Ascending aorta (tissue), 2 donors: ENCODE results near the gene ANKRD10. TPM values are rescaled to one million over a fixed set of nuclear protein-coding genes. Genes with fewer than 3 reads are reported as not detected.

ENCODE experiments used
- DNase-seq, 2 donors: peaks; one replicate each; pipeline ENCODE4 v3.0.0-alpha.2; 2019; ENCODE audit warnings: low spot score in 2 of 2
- H3K27ac ChIP-seq, 2 donors: fragments of 200-600 bp; sonication (generic); one replicate each; pipeline ENCODE4 v1.5.1; 2016 to 2017; ENCODE audit warnings: mild to moderate bottlenecking in 1 of 2
- H3K27me3 ChIP-seq: fragments of 200-600 bp; sonication (generic); one replicate; pipeline ENCODE4 v1.5.1; 2017
- H3K36me3 ChIP-seq, 2 donors: fragments of 200-600 bp; sonication (generic); one replicate each; pipeline ENCODE4 v1.5.1; 2016
- H3K4me1 ChIP-seq, 2 donors: fragments of 200-600 bp; sonication (generic); one replicate each; pipeline ENCODE4 v1.5.1; 2016 to 2017; ENCODE audit warnings: mild to moderate bottlenecking in 1 of 2
- H3K4me3 ChIP-seq, 2 donors: fragments of 200-600 bp; sonication (generic); one replicate each; pipeline ENCODE4 v1.5.1; 2016 to 2017; ENCODE audit warnings: mild to moderate bottlenecking in 1 of 2
- H3K9me3 ChIP-seq, 2 donors: fragments of 200-600 bp; sonication (generic); one replicate each; pipeline ENCODE4 v1.5.1; 2016
- CTCF ChIP-seq, 3 experiments: fragments of 200-600 bp in 2 of 3; fragments of 450-650 bp in 1 of 3; sonication (generic) in 2 of 3; IDR thresholded peaks; one replicate each; pipeline ENCODE4 v1.5.1; 2016 to 2019; ENCODE audit warnings: antibody characterized with exemption in 3 of 3, mild to moderate bottlenecking in 1 of 3, moderate library complexity in 1 of 3
- intact Hi-C: fragments of 100-400 bp; cut with DNase I; formaldehyde crosslinking; loops from one replicate; pipeline ENCODE4 v1.15.1; 2023
- total RNA-seq: library from RNA; depleted of rRNA; stranded (reverse); fragments of >200 nt; gene quantifications from one replicate; pipeline ENCODE4 v1.1.0, GENCODE V29; 2016

Gene ANKRD10
- total RNA-seq, 1 donor from 2014 or later: 100 TPM

GRCh38 chr13:110850840-110851239 is 64.0 kb downstream of the ANKRD10 start:
- Histone ChIP-seq H3K36me3 (no peaks in the 10 kb centered on the region), H3K27me3 (no peaks in the 10 kb centered on the region), H3K9me3 (no peaks in the 10 kb centered on the region), H3K4me1 (no peaks in the 10 kb centered on the region), H3K4me3 (no peak overlapping the region), H3K27ac (no peak overlapping the region)
- intact Hi-C loops: no loop called here
- no peak for DNase-seq
- TF ChIP-seq CTCF (IDR thresholded peaks at IDR 0.05): no peak

DNA sequence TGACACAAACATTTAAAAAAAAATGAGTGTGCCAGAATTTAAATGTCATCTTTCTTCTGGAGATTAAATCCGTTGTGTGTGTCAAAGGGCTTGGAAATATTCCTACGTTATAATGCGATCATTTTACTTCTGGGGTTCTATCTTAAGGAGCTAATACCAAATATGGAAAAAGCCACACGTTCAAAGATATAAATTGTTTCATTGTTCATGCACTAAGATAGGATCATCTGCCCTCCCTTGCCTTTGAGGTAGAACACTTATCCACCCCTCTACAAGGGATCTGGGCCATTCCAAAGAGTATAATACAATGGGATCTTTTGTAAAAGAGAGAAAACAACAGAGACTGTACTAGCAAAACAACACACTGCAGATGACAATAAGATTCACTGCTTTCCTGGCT is 64.9 kb downstream of the ANKRD10 start:
- intact Hi-C loops: no loop called here
- DNase-seq: no peak
- Histone ChIP-seq H3K9me3 (no peaks in the 10 kb centered on the region), H3K4me1 (no peaks in the 10 kb centered on the region), H3K27me3 (no peaks in the 10 kb centered on the region), H3K27ac (no peak overlapping the region), H3K36me3 (no peaks in the 10 kb centered on the region), H3K4me3 (no peak overlapping the region)
- TF ChIP-seq CTCF (IDR thresholded peaks at IDR 0.05): no peak

DNA sequence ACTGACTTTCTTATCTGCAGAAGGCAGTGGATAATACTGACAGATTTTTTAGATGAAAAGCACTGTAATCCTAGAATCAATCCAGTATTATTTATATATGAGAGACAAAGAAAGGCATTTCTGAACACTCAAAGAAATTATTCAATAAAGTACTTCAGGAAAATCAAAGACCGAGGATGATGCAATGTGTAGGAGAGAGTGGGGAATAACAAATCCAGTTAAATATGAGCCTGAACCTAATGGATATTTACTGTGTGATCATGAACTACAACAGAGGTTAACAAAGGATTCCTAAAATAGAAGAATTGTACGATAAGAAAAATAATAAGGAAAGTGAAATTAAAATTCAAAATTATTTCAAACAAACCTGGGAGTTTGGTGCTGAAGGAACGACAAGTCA is 69.3 kb downstream of the ANKRD10 start:
- Histone ChIP-seq H3K4me1 (no peaks in the 10 kb centered on the region), H3K36me3 (no peaks in the 10 kb centered on the region), H3K27me3 (no peaks in the 10 kb centered on the region), H3K4me3 (no peak overlapping the region), H3K9me3 (no peaks in the 10 kb centered on the region), H3K27ac (no peak overlapping the region)
- no peak for DNase-seq
- intact Hi-C loops: no loop called here
- no peak for TF ChIP-seq CTCF (IDR thresholded peaks at IDR 0.05)

DNA sequence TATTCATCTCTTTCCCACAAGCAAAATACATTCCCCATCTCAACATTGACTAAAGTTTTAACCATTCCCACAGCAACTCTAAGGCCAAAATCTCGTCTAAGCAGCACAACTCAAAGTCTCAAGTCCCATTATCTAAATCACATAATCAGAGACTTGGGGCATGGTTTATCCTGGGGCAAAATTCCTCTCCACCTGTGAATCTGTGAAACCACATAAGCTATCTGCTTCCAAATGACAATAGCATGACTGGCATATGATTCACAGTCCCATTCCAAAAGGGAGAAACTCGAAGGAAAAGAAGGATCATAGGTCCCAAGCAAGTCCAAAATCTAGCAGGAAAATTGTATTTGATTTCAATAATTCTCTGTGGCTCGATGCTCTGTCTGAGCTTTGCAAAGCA is 73.0 kb downstream of the ANKRD10 start:
- H3K4me3 ChIP-seq: no peak overlapping the region
- TF ChIP-seq CTCF (IDR thresholded peaks at IDR 0.05): no peak
- H3K4me1 ChIP-seq: no peaks in the 10 kb centered on the region
- no peaks in the 10 kb centered on the region for H3K36me3 ChIP-seq
- no peaks in the 10 kb centered on the region for H3K27me3 ChIP-seq
- H3K9me3 ChIP-seq: no peaks in the 10 kb centered on the region
- no peak overlapping the region for H3K27ac ChIP-seq
- intact Hi-C loops: no loop called here
- DNase-seq: no peak

DNA sequence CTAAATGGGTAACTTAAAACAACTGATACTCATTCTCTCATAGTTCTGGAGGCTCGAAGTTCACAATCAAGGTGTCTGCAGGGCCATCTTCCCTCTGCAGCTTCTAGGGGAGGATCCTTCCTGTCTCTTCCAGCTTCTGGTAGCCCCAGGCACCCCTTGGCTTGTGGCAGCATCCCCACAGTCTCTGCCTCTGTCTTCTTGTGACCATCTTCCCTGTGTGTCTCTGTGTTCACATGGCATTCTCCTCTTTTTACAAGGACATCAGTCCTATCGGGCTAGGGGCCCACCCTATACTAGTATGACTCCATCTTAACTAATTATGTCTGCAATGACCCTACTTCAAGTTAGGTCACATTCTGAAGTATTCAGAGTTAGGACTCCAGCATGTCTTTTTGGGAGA is 73.5 kb downstream of the ANKRD10 start:
- no peak for TF ChIP-seq CTCF (IDR thresholded peaks at IDR 0.05)
- Histone ChIP-seq H3K27ac (no peak overlapping the region), H3K9me3 (no peaks in the 10 kb centered on the region), H3K4me1 (no peaks in the 10 kb centered on the region), H3K4me3 (no peak overlapping the region), H3K27me3 (no peaks in the 10 kb centered on the region), H3K36me3 (no peaks in the 10 kb centered on the region)
- no peak for DNase-seq
- intact Hi-C loops: no loop called here

DNA sequence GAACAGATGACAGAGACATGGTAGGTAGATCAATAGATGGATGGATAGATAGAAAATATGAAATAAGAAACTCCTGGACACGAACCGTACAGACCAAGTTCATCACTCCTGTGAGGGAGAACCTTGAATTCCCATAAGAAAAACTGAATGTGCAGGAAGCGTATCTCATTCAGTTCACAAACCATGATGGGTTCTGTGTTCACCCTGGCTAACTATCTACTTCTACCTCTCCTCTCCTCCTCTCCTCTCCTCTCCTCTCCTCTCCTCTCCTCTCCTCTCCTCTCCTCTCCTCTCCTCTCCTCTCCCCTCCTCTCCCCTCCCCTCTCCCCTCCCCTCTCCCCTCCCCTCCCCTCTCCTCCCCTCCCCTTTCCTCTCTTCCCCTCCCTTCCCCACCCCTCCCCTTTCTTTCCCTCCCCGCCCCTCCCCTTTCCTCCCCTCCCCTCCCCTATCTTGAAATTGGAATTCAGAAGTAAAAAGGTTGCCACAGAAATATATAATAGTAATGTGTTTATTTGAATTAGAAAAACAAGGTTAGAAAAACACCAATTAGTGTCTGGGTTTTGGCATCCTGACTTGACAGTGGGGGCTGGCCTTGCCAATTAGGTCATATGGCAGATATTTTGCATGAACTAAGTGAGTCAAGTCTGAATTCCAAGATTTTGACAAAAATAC is 75.9 kb downstream of the ANKRD10 start:
- no peak for TF ChIP-seq CTCF (IDR thresholded peaks at IDR 0.05)
- no peaks in the 10 kb centered on the region for H3K9me3 ChIP-seq
- H3K27ac ChIP-seq: no peak overlapping the region
- no peaks in the 10 kb centered on the region for H3K36me3 ChIP-seq
- no peak overlapping the region for H3K4me3 ChIP-seq
- intact Hi-C loops: no loop called here
- DNase-seq: no peak
- no peaks in the 10 kb centered on the region for H3K4me1 ChIP-seq
- no peaks in the 10 kb centered on the region for H3K27me3 ChIP-seq
